DOHH2 (cell line): Measurements from ENCODE around the gene TBX21.

Experiments used
- CTCF ChIP-seq: fragments of 200-600 bp; sonication (generic); IDR thresholded peaks from one replicate; pipeline ENCODE4 v1.5.1; 2014; ENCODE audit warnings: antibody characterized with exemption, mild to moderate bottlenecking, low read depth, low read length; ENCODE audit not compliant: poor library complexity, severe bottlenecking
- EZH2phosphoT487 ChIP-seq: fragments of 200-600 bp; sonication (generic); IDR thresholded peaks from 2 replicates; pipeline ENCODE4 v1.6.1; 2017; ENCODE audit warnings: borderline replicate concordance, mild to moderate bottlenecking, antibody characterized with exemption, low read length, moderate library complexity, mixed read lengths

DNA sequence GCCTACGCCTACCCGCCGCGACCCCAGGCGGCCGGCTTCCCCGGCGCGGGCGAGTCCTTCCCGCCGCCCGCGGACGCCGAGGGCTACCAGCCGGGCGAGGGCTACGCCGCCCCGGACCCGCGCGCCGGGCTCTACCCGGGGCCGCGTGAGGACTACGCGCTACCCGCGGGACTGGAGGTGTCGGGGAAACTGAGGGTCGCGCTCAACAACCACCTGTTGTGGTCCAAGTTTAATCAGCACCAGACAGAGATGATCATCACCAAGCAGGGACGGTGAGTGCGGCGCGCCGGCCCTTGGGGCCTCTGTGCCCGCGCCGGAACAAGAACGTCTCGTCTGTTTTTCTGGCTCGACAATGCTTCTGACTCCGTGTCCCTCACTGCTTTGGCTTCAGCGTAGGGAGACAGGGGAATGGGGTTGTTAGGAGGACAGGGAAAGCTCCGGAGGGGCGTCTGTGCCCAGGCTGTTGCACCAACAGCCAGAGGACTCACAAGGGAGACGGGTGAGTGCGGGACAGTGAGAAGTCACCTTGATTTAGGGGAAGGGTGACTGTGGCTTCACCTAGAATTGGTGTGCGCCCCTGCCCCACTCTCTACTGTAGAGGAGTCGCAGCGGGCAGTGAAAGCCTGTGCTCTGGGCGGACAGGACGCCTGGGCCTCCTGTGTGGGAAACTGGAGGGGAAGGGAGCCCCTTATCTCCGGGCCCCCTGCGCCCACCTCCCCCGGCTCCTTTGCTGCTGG is 806 bp downstream of the TBX21 start:
- TF ChIP-seq CTCF (no peak), EZH2phosphoT487 (peak; percentile 83; the same call in 1 of the 2 replicates)
